Left lung (tissue), 10 donors: ENCODE measurements around the gene DCHS1. TPM values are rescaled to one million over a fixed set of nuclear protein-coding genes. Genes with fewer than 3 reads are reported as not detected.

Experiments used
- ATAC-seq: fragments of 200-7000 bp; cut with Tn5 transposase; one replicate; pipeline ENCODE4 v1.9.1; 2020; ENCODE audit warnings: moderate library complexity
- DNase-seq, 4 donors: peaks; one replicate each; pipeline ENCODE4 v3.0.0-alpha.2; 2013 to 2020
- H3K27ac ChIP-seq, 2 donors: fragments of 200-600 bp; sonication (generic) in 1 of 2; one replicate each; pipeline versions ENCODE4 v1.5.0 to v1.8.0; 2020 to 2021
- H3K27me3 ChIP-seq, 2 donors: fragments of 200-600 bp; sonication (generic) in 1 of 2; one replicate each; pipeline versions ENCODE4 v1.5.0 to v1.8.0; 2020 to 2021
- H3K36me3 ChIP-seq, 2 donors: fragments of 200-600 bp; sonication (generic) in 1 of 2; one replicate each; pipeline versions ENCODE4 v1.5.0 to v1.8.0; 2020 to 2021
- H3K4me1 ChIP-seq, 2 donors: fragments of 200-600 bp; one replicate each; pipeline ENCODE4 v1.8.0; 2021
- H3K4me3 ChIP-seq, 2 donors: fragments of 200-600 bp; sonication (generic) in 1 of 2; one replicate each; pipeline versions ENCODE4 v1.5.0 to v1.8.0; 2020 to 2021; ENCODE audit warnings: mild to moderate bottlenecking in 1 of 2
- H3K9me3 ChIP-seq, 2 donors: fragments of 200-600 bp; sonication (generic) in 1 of 2; one replicate each; pipeline versions ENCODE4 v1.5.0 to v1.8.0; 2020 to 2021
- intact Hi-C, 2 donors: fragments of 100-400 bp; cut with DNase I; formaldehyde crosslinking; loops; one replicate each; pipeline versions ENCODE4 v1.11.2 to v1.14.2; 2022
- polyA plus RNA-seq, 6 donors: library from polyadenylated mRNA; unstranded; fragments of 120-200 nt; gene quantifications; one replicate each; pipeline ENCODE4 v1.2.1, GENCODE V29; 2013; ENCODE audit not compliant: insufficient read length in 6 of 6
- total RNA-seq, 2 donors: library from RNA; stranded (reverse); fragmentation: NEBNext Ultra II Directional; extraction: Animal tissue kit (Norgen Biotek cat#: 25700); gene quantifications; one replicate each; pipeline ENCODE4 v1.2.1, GENCODE V29; 2021
- TF ChIP-seq, protein P1 (sequence below), 2 donors: fragments of 200-600 bp; sonication (generic) in 1 of 2; IDR thresholded peaks; one replicate each; pipeline versions ENCODE4 v1.5.0 to v1.8.0; 2021; ENCODE audit warnings: antibody characterized with exemption in 2 of 2
- donor health status: DM: no; HTN: yes; CAD: no.
- donor health status: DM: no; HTN: no; CAD: no.

Gene DCHS1
- total and polyA plus RNA-seq, 8 donors, result 15.4 to 49.5 (median 35.9) TPM

DNA sequence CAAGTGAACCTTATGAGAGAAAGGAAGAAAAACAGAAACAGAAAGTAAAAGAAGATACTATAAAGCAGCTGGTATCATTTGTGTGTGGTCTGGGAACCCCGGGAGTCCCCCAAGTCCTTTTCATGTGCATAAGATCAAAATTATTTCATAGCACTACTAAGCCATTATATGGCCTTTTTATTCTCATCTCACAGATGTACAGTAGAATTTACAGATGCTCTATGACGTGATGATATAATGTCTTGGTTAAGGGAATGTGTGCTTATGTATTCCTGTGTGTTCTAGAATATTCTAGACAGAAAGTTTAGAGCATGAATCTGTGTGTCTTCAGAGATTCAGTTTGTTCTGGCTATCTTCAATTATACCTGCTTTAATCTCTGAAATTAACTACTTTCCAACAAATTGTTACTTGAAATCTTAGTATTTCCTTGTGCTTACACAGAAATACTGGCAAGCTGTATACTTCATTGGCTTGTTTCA lies 27.8 kb downstream of the DCHS1 start:
- ATAC-seq, result no peak
- Histone ChIP-seq H3K27ac (no peak overlapping the region), H3K36me3 (peaks cover 0 to 68% of the 10 kb centered on the region in 2 donors), H3K27me3 (no peaks in the 10 kb centered on the region), H3K9me3 (no peaks in the 10 kb centered on the region), H3K4me3 (no peak overlapping the region), H3K4me1 (no peaks in the 10 kb centered on the region)
- intact Hi-C loops, result no loop called here
- DNase-seq, result no peak
- TF ChIP-seq, protein P1, sequence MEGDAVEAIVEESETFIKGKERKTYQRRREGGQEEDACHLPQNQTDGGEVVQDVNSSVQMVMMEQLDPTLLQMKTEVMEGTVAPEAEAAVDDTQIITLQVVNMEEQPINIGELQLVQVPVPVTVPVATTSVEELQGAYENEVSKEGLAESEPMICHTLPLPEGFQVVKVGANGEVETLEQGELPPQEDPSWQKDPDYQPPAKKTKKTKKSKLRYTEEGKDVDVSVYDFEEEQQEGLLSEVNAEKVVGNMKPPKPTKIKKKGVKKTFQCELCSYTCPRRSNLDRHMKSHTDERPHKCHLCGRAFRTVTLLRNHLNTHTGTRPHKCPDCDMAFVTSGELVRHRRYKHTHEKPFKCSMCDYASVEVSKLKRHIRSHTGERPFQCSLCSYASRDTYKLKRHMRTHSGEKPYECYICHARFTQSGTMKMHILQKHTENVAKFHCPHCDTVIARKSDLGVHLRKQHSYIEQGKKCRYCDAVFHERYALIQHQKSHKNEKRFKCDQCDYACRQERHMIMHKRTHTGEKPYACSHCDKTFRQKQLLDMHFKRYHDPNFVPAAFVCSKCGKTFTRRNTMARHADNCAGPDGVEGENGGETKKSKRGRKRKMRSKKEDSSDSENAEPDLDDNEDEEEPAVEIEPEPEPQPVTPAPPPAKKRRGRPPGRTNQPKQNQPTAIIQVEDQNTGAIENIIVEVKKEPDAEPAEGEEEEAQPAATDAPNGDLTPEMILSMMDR (IDR thresholded peaks at IDR 0.05), result no peak

DNA sequence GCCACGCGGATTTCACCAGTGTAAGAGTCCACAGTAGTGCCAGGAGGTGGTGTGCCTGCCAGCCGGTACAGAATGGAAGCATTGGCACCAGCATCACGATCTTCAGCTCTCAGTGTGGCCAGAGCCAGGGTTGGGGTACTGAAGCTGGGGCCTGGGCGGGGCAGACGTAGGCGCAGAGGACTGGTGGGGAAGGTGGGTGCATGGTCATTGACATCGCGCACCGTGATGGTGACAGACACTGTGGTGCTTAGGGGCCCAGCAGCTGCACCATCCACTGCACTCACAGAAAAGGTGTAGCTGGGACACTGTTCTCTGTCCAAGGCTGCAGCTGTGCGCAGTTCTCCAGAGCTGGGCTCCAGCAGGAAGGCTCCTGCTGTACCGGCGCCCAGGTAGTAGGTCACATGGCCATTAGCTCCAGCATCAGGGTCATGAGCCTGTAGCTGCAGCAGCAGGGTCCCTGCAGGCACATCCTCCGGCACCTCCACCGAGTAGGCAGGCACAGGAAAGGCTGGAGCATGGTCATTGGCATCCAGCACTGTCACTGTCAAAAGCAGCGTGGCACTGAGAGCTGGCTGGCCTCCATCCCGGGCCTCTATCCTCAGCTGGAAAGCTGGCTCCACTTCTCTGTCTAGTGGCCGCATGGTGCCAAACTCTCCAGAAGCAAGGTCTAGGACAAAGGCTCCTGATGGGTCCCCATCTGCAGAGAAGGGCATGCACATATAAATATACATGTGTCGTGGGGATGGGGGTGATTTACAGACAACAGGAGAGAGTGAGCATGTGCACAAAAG lies 28.4 kb downstream of the DCHS1 start:
- ATAC-seq (no peak), DNase-seq (no peak)
- Histone ChIP-seq H3K4me1 (no peaks in the 10 kb centered on the region), H3K4me3 (no peak overlapping the region), H3K27ac (no peak overlapping the region), H3K9me3 (no peaks in the 10 kb centered on the region), H3K27me3 (no peaks in the 10 kb centered on the region), H3K36me3 (peaks cover 0 to 64% of the 10 kb centered on the region in 2 donors)
- TF ChIP-seq, protein P1 (IDR thresholded peaks at IDR 0.05), result no peak
- intact Hi-C loops, result no loop called here

DNA sequence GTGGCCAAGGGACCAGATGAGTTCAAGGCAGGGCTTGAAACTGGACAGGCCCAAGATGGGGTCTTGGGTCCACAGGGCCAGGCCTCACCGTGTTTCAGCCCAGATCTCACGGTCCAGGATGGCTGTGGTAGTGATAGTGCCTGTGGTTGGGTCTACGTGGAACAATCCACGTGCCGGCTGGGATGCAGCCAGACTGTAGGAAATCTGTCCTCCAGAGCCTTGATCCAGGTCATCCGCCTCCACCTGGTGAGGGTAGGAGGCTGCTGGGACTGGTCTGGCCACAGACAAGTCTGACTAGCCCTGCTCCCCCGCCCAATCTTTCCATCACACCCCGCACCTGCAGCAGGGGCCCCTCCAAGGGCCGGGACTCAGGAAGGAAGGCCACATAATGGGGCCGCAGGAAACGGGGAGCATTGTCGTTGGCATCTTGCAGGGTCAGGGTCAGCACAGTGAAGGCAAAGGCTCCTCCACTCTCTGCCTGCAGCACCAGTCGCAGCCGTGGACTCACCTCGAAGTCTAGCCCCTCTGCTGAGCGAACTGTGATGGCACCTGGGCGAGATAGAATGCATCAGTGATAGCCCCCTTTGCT lies 29.7 kb downstream of the DCHS1 start:
- no peak overlapping the region for H3K4me3 ChIP-seq
- H3K27me3 ChIP-seq, result no peaks in the 10 kb centered on the region
- no peaks in the 10 kb centered on the region for H3K9me3 ChIP-seq
- no peak for ATAC-seq
- H3K27ac ChIP-seq, result no peak overlapping the region
- TF ChIP-seq, protein P1 (IDR thresholded peaks at IDR 0.05), result no peak
- DNase-seq, result no peak
- no peaks in the 10 kb centered on the region for H3K4me1 ChIP-seq
- peaks cover 0 to 56% of the 10 kb centered on the region in 2 donors for H3K36me3 ChIP-seq
- intact Hi-C loops, result no loop called here

DNA sequence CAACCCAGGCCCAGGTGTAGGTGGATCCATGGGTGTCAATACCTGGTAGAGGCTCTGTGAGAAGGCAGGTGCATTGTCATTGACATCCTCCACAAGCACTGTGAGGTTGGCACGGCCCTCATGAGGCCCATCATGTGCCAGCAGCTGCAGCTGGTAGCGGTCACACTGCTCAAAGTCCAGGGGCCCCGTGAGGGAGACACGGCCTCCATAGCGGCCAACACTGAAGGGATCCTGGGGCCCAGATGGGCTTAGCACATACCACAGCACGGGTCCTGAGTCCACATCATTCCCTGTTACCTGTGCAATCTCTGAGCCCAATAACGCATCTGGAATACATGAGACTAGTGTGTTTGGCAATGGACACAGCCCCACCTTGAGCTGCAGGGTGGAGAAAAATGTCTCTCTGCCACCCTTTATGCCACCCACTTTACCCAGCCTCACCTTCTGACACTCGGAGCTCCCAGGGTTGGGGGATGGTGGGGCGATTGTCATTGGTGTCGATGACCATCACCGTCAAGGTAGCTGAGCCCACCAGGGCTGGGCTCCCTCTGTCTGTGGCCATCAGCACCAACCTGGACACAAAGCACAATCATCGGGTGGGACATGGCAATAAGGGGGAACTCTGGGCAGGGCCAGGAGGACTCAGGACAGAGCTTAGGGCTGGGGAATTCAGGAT lies 30.3 kb downstream of the DCHS1 start:
- ATAC-seq (no peak), DNase-seq (no peak)
- Histone ChIP-seq H3K27ac (no peak overlapping the region), H3K36me3 (peaks cover 0 to 52% of the 10 kb centered on the region in 2 donors), H3K4me1 (peaks cover 0 to 1% of the 10 kb centered on the region in 2 donors), H3K27me3 (no peaks in the 10 kb centered on the region), H3K9me3 (no peaks in the 10 kb centered on the region), H3K4me3 (no peak overlapping the region)
- TF ChIP-seq, protein P1 (IDR thresholded peaks at IDR 0.05), result no peak
- intact Hi-C loops, result no loop called here
